ENCODE measurements around the gene SCYGR7.

The SCYGR7 gene, protein sequence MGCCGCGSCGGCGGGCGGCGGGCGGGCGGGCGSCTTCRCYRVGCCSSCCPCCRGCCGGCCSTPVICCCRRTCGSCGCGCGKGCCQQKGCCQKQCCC

DNA sequence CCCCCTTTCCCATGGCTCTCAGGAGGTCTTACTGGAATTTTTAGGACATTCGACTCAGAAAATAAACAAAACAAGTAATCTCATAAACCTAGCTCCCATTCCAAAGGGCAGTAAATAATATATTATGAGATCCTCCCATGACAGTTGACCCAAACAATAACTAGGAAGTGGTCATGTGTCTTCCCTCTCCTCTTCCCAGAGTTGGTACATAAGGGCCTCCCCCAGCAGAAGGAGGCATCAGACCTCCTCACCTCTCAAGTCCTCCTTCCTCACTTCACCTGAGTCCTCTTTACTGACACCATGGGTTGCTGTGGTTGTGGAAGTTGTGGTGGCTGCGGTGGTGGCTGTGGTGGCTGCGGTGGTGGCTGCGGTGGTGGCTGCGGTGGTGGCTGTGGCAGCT is at the start of gene SCYGR7:
Gene SCYGR7, plus strand, starts transcription at position 301 of the 400 bp plus-strand sequence. Its CDS starts 0 bp downstream, at position 301.
- no peaks in the 10 kb centered on the region for H3K27me3 ChIP-seq (ENCODE audit: insufficient read depth, low read length)
- H3K4me3 ChIP-seq (ENCODE audit: low read length), result no peak within 1 kb of the TSS
- no peaks in the 10 kb centered on the region for H3K4me1 ChIP-seq (ENCODE audit: insufficient read depth, low read length)
- H3K27ac ChIP-seq (ENCODE audit: low read length), result no peak within 1 kb of the TSS
- H3K36me3 ChIP-seq (ENCODE audit: insufficient read depth, low read depth, low read length), result no peaks in the 10 kb centered on the region
- H3K9ac ChIP-seq (ENCODE audit: low read depth, low read length), result no peak within 1 kb of the TSS
- H3K9me3 ChIP-seq (ENCODE audit: insufficient read depth, low read depth, low read length), result no peaks in the 10 kb centered on the region

- Histone ChIP-seq H3K27me3 (ENCODE audit: insufficient read depth, low read length) (no peaks in the 10 kb centered on the region), H3K9me3 (ENCODE audit: insufficient read depth, low read depth, low read length) (no peaks in the 10 kb centered on the region), H3K4me3 (ENCODE audit: low read length) (no peak overlapping the region), H3K36me3 (ENCODE audit: insufficient read depth, low read depth, low read length) (no peaks in the 10 kb centered on the region), H3K9ac (ENCODE audit: low read depth, low read length) (no peak overlapping the region), H3K27ac (ENCODE audit: low read length) (no peak overlapping the region), H3K4me1 (ENCODE audit: insufficient read depth, low read length) (no peaks in the 10 kb centered on the region)
Observed at GRCh38 chr2:227684258-227684657, 43.9 kb upstream of the SCYGR7 start.

- Histone ChIP-seq H3K9me3 (ENCODE audit: insufficient read depth, low read depth, low read length) (no peaks in the 10 kb centered on the region), H3K36me3 (ENCODE audit: insufficient read depth, low read depth, low read length) (no peaks in the 10 kb centered on the region), H3K27me3 (ENCODE audit: insufficient read depth, low read length) (no peaks in the 10 kb centered on the region), H3K4me3 (ENCODE audit: low read length) (no peak overlapping the region), H3K9ac (ENCODE audit: low read depth, low read length) (no peak overlapping the region), H3K4me1 (ENCODE audit: insufficient read depth, low read length) (no peaks in the 10 kb centered on the region), H3K27ac (ENCODE audit: low read length) (no peak overlapping the region)
Observed at GRCh38 chr2:227687189-227687588, 40.9 kb upstream of the SCYGR7 start.

GRCh38 chr2:227696990-227697679 is 31.0 kb upstream of the SCYGR7 start:
- H3K27ac ChIP-seq (ENCODE audit: low read length), result no peak overlapping the region
- no peaks in the 10 kb centered on the region for H3K36me3 ChIP-seq (ENCODE audit: insufficient read depth, low read depth, low read length)
- H3K9ac ChIP-seq (ENCODE audit: low read depth, low read length), result no peak overlapping the region
- H3K27me3 ChIP-seq (ENCODE audit: insufficient read depth, low read length), result no peaks in the 10 kb centered on the region
- no peak overlapping the region for H3K4me3 ChIP-seq (ENCODE audit: low read length)
- H3K9me3 ChIP-seq (ENCODE audit: insufficient read depth, low read depth, low read length), result peaks cover 3% of the 10 kb centered on the region; the same call in 1 of the 2 replicates
- no peaks in the 10 kb centered on the region for H3K4me1 ChIP-seq (ENCODE audit: insufficient read depth, low read length)

GRCh38 chr2:227701556-227701955 is 26.6 kb upstream of the SCYGR7 start:
- H3K27me3 ChIP-seq (ENCODE audit: insufficient read depth, low read length), result no peaks in the 10 kb centered on the region
- peaks cover 5% of the 10 kb centered on the region; the same call in 1 of the 2 replicates for H3K9me3 ChIP-seq (ENCODE audit: insufficient read depth, low read depth, low read length)
- H3K36me3 ChIP-seq (ENCODE audit: insufficient read depth, low read depth, low read length), result no peaks in the 10 kb centered on the region
- H3K4me1 ChIP-seq (ENCODE audit: insufficient read depth, low read length), result peaks cover 4% of the 10 kb centered on the region; the same call in 1 of the 2 replicates
- H3K27ac ChIP-seq (ENCODE audit: low read length), result no peak overlapping the region
- H3K9ac ChIP-seq (ENCODE audit: low read depth, low read length), result no peak overlapping the region
- no peak overlapping the region for H3K4me3 ChIP-seq (ENCODE audit: low read length)

- Histone ChIP-seq H3K4me3 (ENCODE audit: low read length) (no peak overlapping the region), H3K4me1 (ENCODE audit: insufficient read depth, low read length) (peaks cover 4% of the 10 kb centered on the region; the same call in 1 of the 2 replicates), H3K9ac (ENCODE audit: low read depth, low read length) (no peak overlapping the region), H3K36me3 (ENCODE audit: insufficient read depth, low read depth, low read length) (no peaks in the 10 kb centered on the region), H3K27ac (ENCODE audit: low read length) (no peak overlapping the region), H3K9me3 (ENCODE audit: insufficient read depth, low read depth, low read length) (peaks cover 5% of the 10 kb centered on the region; the same call in 1 of the 2 replicates), H3K27me3 (ENCODE audit: insufficient read depth, low read length) (no peaks in the 10 kb centered on the region)
Observed at GRCh38 chr2:227703280-227703732, 24.8 kb upstream of the SCYGR7 start.

GRCh38 chr2:227703961-227704360 is 24.2 kb upstream of the SCYGR7 start:
- no peak overlapping the region for H3K27ac ChIP-seq (ENCODE audit: low read length)
- H3K4me3 ChIP-seq (ENCODE audit: low read length), result no peak overlapping the region
- H3K9ac ChIP-seq (ENCODE audit: low read depth, low read length), result no peak overlapping the region
- H3K36me3 ChIP-seq (ENCODE audit: insufficient read depth, low read depth, low read length), result no peaks in the 10 kb centered on the region
- H3K9me3 ChIP-seq (ENCODE audit: insufficient read depth, low read depth, low read length), result peaks cover 5% of the 10 kb centered on the region; the same call in 1 of the 2 replicates
- H3K4me1 ChIP-seq (ENCODE audit: insufficient read depth, low read length), result peaks cover 4% of the 10 kb centered on the region; the same call in 1 of the 2 replicates
- no peaks in the 10 kb centered on the region for H3K27me3 ChIP-seq (ENCODE audit: insufficient read depth, low read length)

GRCh38 chr2:227706859-227707258 is 21.3 kb upstream of the SCYGR7 start:
- Histone ChIP-seq H3K9me3 (ENCODE audit: insufficient read depth, low read depth, low read length) (peaks cover 4% of the 10 kb centered on the region; the same call in 1 of the 2 replicates), H3K36me3 (ENCODE audit: insufficient read depth, low read depth, low read length) (no peaks in the 10 kb centered on the region), H3K27ac (ENCODE audit: low read length) (no peak overlapping the region), H3K27me3 (ENCODE audit: insufficient read depth, low read length) (no peaks in the 10 kb centered on the region), H3K9ac (ENCODE audit: low read depth, low read length) (no peak overlapping the region), H3K4me3 (ENCODE audit: low read length) (no peak overlapping the region), H3K4me1 (ENCODE audit: insufficient read depth, low read length) (peaks cover 4% of the 10 kb centered on the region; the same call in 1 of the 2 replicates)

GRCh38 chr2:227707390-227707789 is 20.7 kb upstream of the SCYGR7 start:
- H3K9ac ChIP-seq (ENCODE audit: low read depth, low read length), result no peak overlapping the region
- peaks cover 4% of the 10 kb centered on the region; the same call in 1 of the 2 replicates for H3K4me1 ChIP-seq (ENCODE audit: insufficient read depth, low read length)
- no peaks in the 10 kb centered on the region for H3K27me3 ChIP-seq (ENCODE audit: insufficient read depth, low read length)
- no peaks in the 10 kb centered on the region for H3K9me3 ChIP-seq (ENCODE audit: insufficient read depth, low read depth, low read length)
- H3K36me3 ChIP-seq (ENCODE audit: insufficient read depth, low read depth, low read length), result no peaks in the 10 kb centered on the region
- H3K27ac ChIP-seq (ENCODE audit: low read length), result no peak overlapping the region
- no peak overlapping the region for H3K4me3 ChIP-seq (ENCODE audit: low read length)

- H3K36me3 ChIP-seq (ENCODE audit: insufficient read depth, low read depth, low read length), result no peaks in the 10 kb centered on the region
- no peak overlapping the region for H3K27ac ChIP-seq (ENCODE audit: low read length)
- H3K9me3 ChIP-seq (ENCODE audit: insufficient read depth, low read depth, low read length), result no peaks in the 10 kb centered on the region
- no peaks in the 10 kb centered on the region for H3K27me3 ChIP-seq (ENCODE audit: insufficient read depth, low read length)
- H3K4me3 ChIP-seq (ENCODE audit: low read length), result no peak overlapping the region
- peaks cover 1% of the 10 kb centered on the region; the same call in 1 of the 2 replicates for H3K4me1 ChIP-seq (ENCODE audit: insufficient read depth, low read length)
- no peak overlapping the region for H3K9ac ChIP-seq (ENCODE audit: low read depth, low read length)
Observed at GRCh38 chr2:227710986-227711385, 17.1 kb upstream of the SCYGR7 start.

- no peak overlapping the region for H3K4me3 ChIP-seq (ENCODE audit: low read length)
- H3K9me3 ChIP-seq (ENCODE audit: insufficient read depth, low read depth, low read length), result no peaks in the 10 kb centered on the region
- H3K4me1 ChIP-seq (ENCODE audit: insufficient read depth, low read length), result peaks cover 15% of the 10 kb centered on the region; the same call in 1 of the 2 replicates
Observed at GRCh38 chr2:227713291-227713690, 14.8 kb upstream of the SCYGR7 start.

GRCh38 chr2:227716501-227716900 is 11.6 kb upstream of the SCYGR7 start:
- Histone ChIP-seq H3K9ac (ENCODE audit: low read depth, low read length) (no peak overlapping the region), H3K4me3 (ENCODE audit: low read length) (no peak overlapping the region), H3K9me3 (ENCODE audit: insufficient read depth, low read depth, low read length) (no peaks in the 10 kb centered on the region), H3K4me1 (ENCODE audit: insufficient read depth, low read length) (peaks cover 16% of the 10 kb centered on the region; the same call in 1 of the 2 replicates), H3K27ac (ENCODE audit: low read length) (no peak overlapping the region), H3K36me3 (ENCODE audit: insufficient read depth, low read depth, low read length) (no peaks in the 10 kb centered on the region), H3K27me3 (ENCODE audit: insufficient read depth, low read length) (peaks cover 16% of the 10 kb centered on the region)

More at GRCh38 chr2:227713291-227713690, 14.8 kb upstream of the SCYGR7 start:
- Histone ChIP-seq H3K9ac (ENCODE audit: low read depth, low read length) (no peak overlapping the region), H3K27ac (ENCODE audit: low read length) (no peak overlapping the region), H3K27me3 (ENCODE audit: insufficient read depth, low read length) (peaks cover 16% of the 10 kb centered on the region), H3K36me3 (ENCODE audit: insufficient read depth, low read depth, low read length) (no peaks in the 10 kb centered on the region)
